Body of pancreas (tissue), 4 donors: ENCODE measurements around the gene NUP205. TPM values are rescaled to one million over a fixed set of nuclear protein-coding genes. Genes with fewer than 3 reads are reported as not detected.

ENCODE experiments used
- ATAC-seq: fragments of 150-250 bp; one replicate; pipeline ENCODE4 v1.9.1; 2016
- DNase-seq, 4 donors: peaks; one replicate each; pipeline ENCODE4 v3.0.0-alpha.2; 2019
- H3K27ac ChIP-seq, 4 donors: fragments of 200-600 bp; sonication (generic); 1 replicate in 3 of 4; 2 replicates in 1 of 4; pipeline versions ENCODE4 v1.5.1 to v1.6.1; 2016 to 2019; ENCODE audit warnings: mild to moderate bottlenecking in 1 of 4, mixed read lengths in 1 of 4, moderate library complexity in 1 of 4
- H3K27me3 ChIP-seq, 2 donors: fragments of 200-600 bp; sonication (generic); one replicate each; pipeline ENCODE4 v1.6.0; 2016; ENCODE audit warnings: mild to moderate bottlenecking in 1 of 2
- H3K36me3 ChIP-seq, 2 donors: fragments of 200-600 bp; sonication (generic); replicated peaks in 1 of 2; 2 replicates each; pipeline ENCODE4 v1.5.1; 2016; ENCODE audit warnings: low read depth in 2 of 2; ENCODE audit not compliant: insufficient read depth in 1 of 2
- H3K4me1 ChIP-seq: fragments of 200-600 bp; sonication (generic); one replicate; pipeline ENCODE4 v1.6.0; 2016
- H3K4me3 ChIP-seq, 2 donors: fragments of 200-600 bp; sonication (generic); 1 replicate in 1 of 2; 2 replicates in 1 of 2; pipeline ENCODE4 v1.5.1; 2016 to 2019
- H3K9me3 ChIP-seq, 3 donors: fragments of 200-600 bp; sonication (generic); 1 replicate in 2 of 3; 2 replicates in 1 of 3; pipeline ENCODE4 v1.5.1; 2016
- POLR2A ChIP-seq, 3 donors: fragments of 450-650 bp; IDR thresholded peaks; one replicate each; pipeline ENCODE4 v1.6.1; 2016; ENCODE audit warnings: antibody characterized with exemption in 3 of 3, mild to moderate bottlenecking in 2 of 3
- WGBS, 2 donors: methylation state at CpG; one replicate each; pipeline ENCODE4 v1.1.5; 2017; 5-methylcytosine and 5-hydroxymethylcytosine counted together
- intact Hi-C: fragments of 100-400 bp; cut with DNase I; formaldehyde crosslinking; loops from one replicate; pipeline ENCODE4 v1.15.1; 2023
- total RNA-seq, 2 donors: library from RNA; depleted of rRNA; stranded (reverse); fragments of >200 nt; gene quantifications; one replicate each; pipeline ENCODE4 v1.1.0, GENCODE V29; 2016
- TF ChIP-seq, protein P1 (sequence below), 7 experiments: fragments of 450-650 bp in 4 of 7; fragments of 200-600 bp in 3 of 7; sonication (generic) in 3 of 7; IDR thresholded peaks; one replicate each; pipeline ENCODE4 v1.5.1; 2016 to 2019; ENCODE audit warnings: antibody characterized with exemption in 7 of 7

Gene NUP205
- total RNA-seq, 2 donors from 2014 or later, result 13.7 to 24.4 TPM

GRCh38 chr7:135523146-135523545 is 34.6 kb upstream of the NUP205 start:
- Histone ChIP-seq H3K4me1 (no peaks in the 10 kb centered on the region), H3K27ac (no peak overlapping the region), H3K4me3 (no peak overlapping the region), H3K27me3 (no peaks in the 10 kb centered on the region), H3K36me3 (no peaks in the 10 kb centered on the region), H3K9me3 (no peaks in the 10 kb centered on the region)
- 93 to 94% methylated on average over 1 of the region's 1 CpG for WGBS, 2 donors
- intact Hi-C loops, result no loop called here
- no peak for ATAC-seq
- DNase-seq, result no peak
- no peak for TF ChIP-seq POLR2A (IDR thresholded peaks at IDR 0.05)
- TF ChIP-seq, protein P1, sequence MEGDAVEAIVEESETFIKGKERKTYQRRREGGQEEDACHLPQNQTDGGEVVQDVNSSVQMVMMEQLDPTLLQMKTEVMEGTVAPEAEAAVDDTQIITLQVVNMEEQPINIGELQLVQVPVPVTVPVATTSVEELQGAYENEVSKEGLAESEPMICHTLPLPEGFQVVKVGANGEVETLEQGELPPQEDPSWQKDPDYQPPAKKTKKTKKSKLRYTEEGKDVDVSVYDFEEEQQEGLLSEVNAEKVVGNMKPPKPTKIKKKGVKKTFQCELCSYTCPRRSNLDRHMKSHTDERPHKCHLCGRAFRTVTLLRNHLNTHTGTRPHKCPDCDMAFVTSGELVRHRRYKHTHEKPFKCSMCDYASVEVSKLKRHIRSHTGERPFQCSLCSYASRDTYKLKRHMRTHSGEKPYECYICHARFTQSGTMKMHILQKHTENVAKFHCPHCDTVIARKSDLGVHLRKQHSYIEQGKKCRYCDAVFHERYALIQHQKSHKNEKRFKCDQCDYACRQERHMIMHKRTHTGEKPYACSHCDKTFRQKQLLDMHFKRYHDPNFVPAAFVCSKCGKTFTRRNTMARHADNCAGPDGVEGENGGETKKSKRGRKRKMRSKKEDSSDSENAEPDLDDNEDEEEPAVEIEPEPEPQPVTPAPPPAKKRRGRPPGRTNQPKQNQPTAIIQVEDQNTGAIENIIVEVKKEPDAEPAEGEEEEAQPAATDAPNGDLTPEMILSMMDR (IDR thresholded peaks at IDR 0.05), result no peak

GRCh38 chr7:135525426-135525825 is 32.3 kb upstream of the NUP205 start:
- DNase-seq, result no peak
- no peaks in the 10 kb centered on the region for H3K27me3 ChIP-seq
- no peaks in the 10 kb centered on the region for H3K4me1 ChIP-seq
- intact Hi-C loops, result no loop called here
- TF ChIP-seq, protein P1 (IDR thresholded peaks at IDR 0.05), result no peak
- no peak for TF ChIP-seq POLR2A (IDR thresholded peaks at IDR 0.05)
- no peak for ATAC-seq
- H3K36me3 ChIP-seq, result no peaks in the 10 kb centered on the region
- H3K9me3 ChIP-seq, result no peaks in the 10 kb centered on the region
- H3K27ac ChIP-seq, result no peak overlapping the region
- whole genome bisulfite sequencing, 2 donors, result 85 to 87% methylated on average over 4 of the region's 4 CpGs
- H3K4me3 ChIP-seq, result no peak overlapping the region

DNA sequence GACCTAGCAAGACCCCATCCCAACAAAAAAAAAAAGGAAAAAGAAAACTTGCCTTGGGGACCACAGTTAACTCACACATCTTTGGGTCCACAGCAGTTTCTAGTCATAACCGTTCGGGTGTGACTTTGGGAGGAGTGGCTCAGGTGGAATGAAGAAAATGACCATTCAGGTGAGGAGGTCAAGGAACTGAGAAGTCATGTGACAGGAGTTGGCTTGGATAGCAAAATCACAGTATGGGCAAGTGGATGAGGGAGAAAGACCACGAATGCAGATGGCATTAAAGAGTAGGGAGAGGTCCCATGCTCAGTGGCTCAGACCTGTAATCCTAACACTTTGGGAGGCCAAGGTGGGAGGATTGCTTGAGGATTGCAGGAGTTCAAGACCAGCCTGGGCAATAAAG is 30.7 kb upstream of the NUP205 start:
- DNase-seq (no peak), ATAC-seq (no peak)
- Histone ChIP-seq H3K9me3 (no peaks in the 10 kb centered on the region), H3K4me3 (no peak overlapping the region), H3K27me3 (no peaks in the 10 kb centered on the region), H3K36me3 (no peaks in the 10 kb centered on the region), H3K4me1 (no peaks in the 10 kb centered on the region), H3K27ac (no peak overlapping the region)
- intact Hi-C loops, result no loop called here
- WGBS, 2 donors, result 58 to 71% methylated on average over 3 of the region's 3 CpGs
- TF ChIP-seq POLR2A (IDR thresholded peaks at IDR 0.05), result no peak
- TF ChIP-seq, protein P1 (IDR thresholded peaks at IDR 0.05), result no peak

GRCh38 chr7:135536150-135536549 is 21.6 kb upstream of the NUP205 start:
- no peaks in the 10 kb centered on the region for H3K36me3 ChIP-seq
- 57 to 62% methylated on average over 7 of the region's 7 CpGs for WGBS, 2 donors
- H3K4me1 ChIP-seq, result no peaks in the 10 kb centered on the region
- no peak overlapping the region for H3K27ac ChIP-seq
- TF ChIP-seq, protein P1 (IDR thresholded peaks at IDR 0.05), result no peak
- TF ChIP-seq POLR2A (IDR thresholded peaks at IDR 0.05), result no peak
- DNase-seq (no peak), ATAC-seq (no peak)
- intact Hi-C loops, result no loop called here
- H3K9me3 ChIP-seq, result no peaks in the 10 kb centered on the region
- H3K27me3 ChIP-seq, result no peaks in the 10 kb centered on the region
- H3K4me3 ChIP-seq, result no peak overlapping the region

DNA sequence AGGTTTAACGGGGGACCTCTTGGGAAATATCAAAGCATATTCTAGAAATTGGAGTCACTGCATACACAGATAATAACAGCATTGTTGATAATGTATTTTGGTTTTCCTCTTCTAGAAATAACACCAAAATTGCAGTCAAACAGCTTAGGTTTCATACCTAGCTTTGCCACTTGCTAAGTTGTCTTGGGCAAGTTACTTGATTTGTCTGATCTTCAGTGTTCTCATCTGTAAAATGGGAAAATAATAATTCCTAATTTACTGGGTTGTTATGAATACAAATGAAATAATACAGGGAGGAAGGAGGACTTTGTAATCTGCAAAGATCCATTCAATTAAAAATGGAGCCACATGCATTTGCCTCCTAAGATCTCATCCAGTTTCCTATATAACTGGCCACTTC is 20.3 kb upstream of the NUP205 start:
- DNase-seq (no peak), ATAC-seq (no peak)
- 46 to 77% methylated on average over 1 of the region's 1 CpG for WGBS, 2 donors
- Histone ChIP-seq H3K27ac (no peak overlapping the region), H3K4me1 (no peaks in the 10 kb centered on the region), H3K9me3 (no peaks in the 10 kb centered on the region), H3K36me3 (no peaks in the 10 kb centered on the region), H3K27me3 (no peaks in the 10 kb centered on the region), H3K4me3 (no peak overlapping the region)
- intact Hi-C loops, result no loop called here
- TF ChIP-seq, protein P1 (IDR thresholded peaks at IDR 0.05), result no peak
- TF ChIP-seq POLR2A (IDR thresholded peaks at IDR 0.05), result no peak
